ENCODE results near the gene SART1.

The SART1 gene

DNA sequence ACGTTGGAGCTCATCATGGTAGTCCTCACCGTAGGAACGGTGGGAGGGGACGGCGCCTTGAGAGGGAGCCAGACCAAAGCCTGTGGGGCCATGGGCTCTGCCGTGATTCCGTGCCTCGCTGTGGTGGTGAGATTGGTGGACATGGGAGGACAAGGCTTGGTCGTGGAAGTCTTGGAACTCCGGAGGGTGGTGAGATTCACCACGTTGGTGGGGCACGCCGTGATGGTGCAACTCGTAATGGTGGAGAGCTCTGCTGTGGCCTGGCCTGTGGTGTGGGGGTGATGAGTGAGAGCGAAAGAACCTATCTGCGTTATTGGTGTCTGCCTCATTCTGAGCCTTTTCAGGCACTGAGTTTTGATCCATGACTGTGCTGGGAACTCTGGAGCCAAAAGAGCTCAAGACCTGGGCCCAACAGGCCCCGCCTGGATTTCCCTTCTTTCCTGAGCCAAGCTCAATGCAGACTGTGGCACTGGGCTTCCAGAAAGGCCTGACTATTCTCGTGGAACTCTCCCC lies 64.5 kb downstream of the SART1 start, which contains the start of gene CATSPER1:
Gene CATSPER1, minus strand, starts transcription at position 463 of the 513 bp plus-strand sequence. Its CDS starts 100 bp downstream, at position 363.
- H3K9me3 ChIP-seq (ENCODE audit: control insufficient read depth, low read length) = no peaks in the 10 kb centered on the region
- no peaks in the 10 kb centered on the region for H3K36me3 ChIP-seq (ENCODE audit: control insufficient read depth, insufficient read depth, low read length)
- DNase-seq = no peak
- H3K4me3 ChIP-seq (ENCODE audit: insufficient read depth, low read depth, low read length, poor library complexity, severe bottlenecking) = no peak within 1 kb of the TSS
- H3K4me1 ChIP-seq (ENCODE audit: control insufficient read depth, insufficient read depth, low read length, poor library complexity, severe bottlenecking) = peaks cover 6% of the 10 kb centered on the region
- no peaks in the 10 kb centered on the region for H3K27me3 ChIP-seq (replicated peaks; ENCODE audit: control insufficient read depth, insufficient read depth, low read length, poor library complexity, severe bottlenecking)
- H3K27ac ChIP-seq (ENCODE audit: insufficient read depth, low read length, poor library complexity, severe bottlenecking) = no peak within 1 kb of the TSS
